NCI-H82 treated with DMSO at 0.1 percent for 48 hours (cell line): ENCODE data around the gene JAK1.

Source experiments
- DNase-seq: peaks from one replicate; lab custom pipeline; 2025; ENCODE audit not compliant: unreplicated experiment; lab: John Stamatoyannopoulos, UW

Gene JAK1

GRCh38 chr1:64980745-64981600 is 14.6 kb upstream of the JAK1 start:
- no peak for DNase-seq

GRCh38 chr1:64979358-64979757 is 13.0 kb upstream of the JAK1 start:
- no peak for DNase-seq

- no peak for DNase-seq
These were observed 10.0 kb upstream of the JAK1 start for GRCh38 chr1:64976361-64976760.

- no peak for DNase-seq
These were observed 9.4 kb upstream of the JAK1 start for GRCh38 chr1:64975740-64976139.

- DNase-seq = no peak
These were observed 8.8 kb upstream of the JAK1 start for GRCh38 chr1:64975127-64975526.

GRCh38 chr1:64974288-64974825 is 8.0 kb upstream of the JAK1 start:
- DNase-seq = peak; percentile 30

- no peak for DNase-seq
These were observed 6.8 kb upstream of the JAK1 start for GRCh38 chr1:64973061-64973647.

- no peak for DNase-seq
These were observed 3.1 kb upstream of the JAK1 start for GRCh38 chr1:64969305-64970046.

GRCh38 chr1:64967381-64967780 is 1.0 kb upstream of the JAK1 start:
- DNase-seq = no peak

GRCh38 chr1:64965366-64966157 is 787 bp downstream of the JAK1 start:
- DNase-seq = no peak

- no peak for DNase-seq
These were observed 2.9 kb downstream of the JAK1 start for GRCh38 chr1:64963466-64963865.

- DNase-seq = no peak
These were observed 3.9 kb downstream of the JAK1 start for GRCh38 chr1:64962441-64962840.

- no peak for DNase-seq
These were observed 4.4 kb downstream of the JAK1 start for GRCh38 chr1:64961923-64962322.

GRCh38 chr1:64960731-64961130 is 5.6 kb downstream of the JAK1 start:
- DNase-seq = no peak

GRCh38 chr1:64959986-64960385 is 6.4 kb downstream of the JAK1 start:
- no peak for DNase-seq

- no peak for DNase-seq
These were observed 9.5 kb downstream of the JAK1 start for GRCh38 chr1:64956733-64957441.

GRCh38 chr1:64956010-64956640 is 10.2 kb downstream of the JAK1 start:
- DNase-seq = no peak

- DNase-seq = no peak
These were observed 11.0 kb downstream of the JAK1 start for GRCh38 chr1:64955097-64956009.

- DNase-seq = no peak
These were observed 13.1 kb downstream of the JAK1 start for GRCh38 chr1:64953241-64953640.
